ENCODE results near the gene ARHGAP31.

- no peak for TF ChIP-seq CTCF (IDR thresholded peaks at IDR 0.05; ENCODE audit: low read length)
- TF ChIP-seq EZH2 (IDR thresholded peaks at IDR 0.05; ENCODE audit: borderline replicate concordance, low read length), result no peak
These were observed 101.8 kb downstream of the ARHGAP31 start for GRCh38 chr3:119395923-119396358.
